HUDEP-2 (cell line): ENCODE measurements around the gene FAM24A.
A peak's percentile ranks its signal among the peaks of the same experiment; 100 is the strongest.
"Not testable (repeated sequence)": the region's sequence is repeated elsewhere in the genome, so short reads cannot be mapped to it uniquely, and the experiment has no call there.

ENCODE experiments used
- DNase-seq, 76 experiments: peaks; one replicate each; lab custom pipeline; 2025; ENCODE audit not compliant: unreplicated experiment in 76 of 76; lab: John Stamatoyannopoulos, UW

FAM24A gene

GRCh38 chr10:122910310-122910709 lies at the start of gene FAM24A:
TSS of gene FAM24A (plus strand) at chr10:122910610. CDS start at chr10:122911635, 1,025 bp downstream.
- no peak for DNase-seq

- DNase-seq: peak in 6 of 76 experiments; percentile 11 to 40 (median 24)
Measured at GRCh38 chr10:122861711-122862161, 48.7 kb upstream of the FAM24A start.

DNA sequence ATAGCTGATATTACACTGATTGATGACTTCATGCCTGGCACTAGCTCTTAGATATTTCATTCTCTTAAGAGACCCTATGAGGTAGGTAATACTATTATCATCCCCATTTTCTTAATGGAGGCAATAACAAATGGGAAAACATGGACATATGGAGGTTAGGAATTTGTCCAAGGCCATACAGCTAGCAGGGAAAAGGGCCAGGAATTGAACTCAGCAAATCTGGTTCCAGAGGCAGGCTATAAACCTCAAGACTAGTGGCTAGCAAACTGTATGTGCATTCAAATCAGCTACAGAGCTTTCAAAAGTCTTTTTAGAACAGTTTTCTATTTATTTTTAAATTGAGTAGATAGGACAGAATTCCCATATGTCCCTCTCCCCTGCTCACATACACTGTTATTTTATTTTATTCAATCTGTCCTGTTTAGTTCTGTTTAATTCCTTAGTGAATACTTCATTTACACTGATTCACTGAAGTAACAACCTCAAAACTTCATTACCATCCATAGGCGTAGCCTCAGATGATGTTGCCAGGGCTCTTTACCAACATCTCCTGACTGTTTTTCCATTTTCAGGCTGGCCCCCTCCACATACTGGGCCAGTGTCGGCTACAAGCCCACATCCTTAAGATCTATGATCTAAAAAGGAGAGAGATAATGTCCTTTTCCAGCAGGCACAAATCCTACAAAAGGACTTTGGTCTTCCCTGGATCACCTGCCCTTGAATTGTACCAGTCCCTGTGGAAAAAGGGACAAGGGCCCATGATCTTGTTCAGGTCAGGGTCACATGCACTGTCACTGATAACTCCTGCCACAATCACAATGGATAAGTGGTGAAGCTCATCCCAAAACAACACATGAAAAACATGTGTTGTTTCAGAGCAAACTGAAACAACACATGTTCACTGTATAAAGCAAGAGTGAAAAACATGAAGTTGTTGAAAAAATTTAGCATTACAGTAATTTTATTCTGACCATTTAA lies 46.9 kb upstream of the FAM24A start:
- DNase-seq: no peak

GRCh38 chr10:122864194-122864592 lies 46.2 kb upstream of the FAM24A start:
- no peak for DNase-seq

DNA sequence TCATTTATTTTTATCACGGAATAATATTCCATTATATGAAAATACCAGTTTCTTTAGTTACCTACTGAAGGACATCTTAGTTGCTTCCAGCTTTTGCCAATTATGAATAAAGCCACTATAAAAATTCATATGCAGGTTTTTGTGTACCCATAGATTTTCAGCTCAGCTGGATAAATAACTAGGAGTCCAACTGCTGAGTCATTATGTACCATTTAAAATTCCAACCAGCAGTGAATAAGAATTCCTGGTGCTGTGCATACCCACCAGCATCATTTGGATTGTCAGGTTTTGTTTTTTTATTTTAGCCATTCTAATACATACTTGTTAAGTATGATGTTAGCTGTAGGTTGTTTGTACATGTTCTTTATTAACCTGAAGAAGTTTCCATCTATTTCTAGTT lies 45.5 kb upstream of the FAM24A start:
- DNase-seq: no peak

DNA sequence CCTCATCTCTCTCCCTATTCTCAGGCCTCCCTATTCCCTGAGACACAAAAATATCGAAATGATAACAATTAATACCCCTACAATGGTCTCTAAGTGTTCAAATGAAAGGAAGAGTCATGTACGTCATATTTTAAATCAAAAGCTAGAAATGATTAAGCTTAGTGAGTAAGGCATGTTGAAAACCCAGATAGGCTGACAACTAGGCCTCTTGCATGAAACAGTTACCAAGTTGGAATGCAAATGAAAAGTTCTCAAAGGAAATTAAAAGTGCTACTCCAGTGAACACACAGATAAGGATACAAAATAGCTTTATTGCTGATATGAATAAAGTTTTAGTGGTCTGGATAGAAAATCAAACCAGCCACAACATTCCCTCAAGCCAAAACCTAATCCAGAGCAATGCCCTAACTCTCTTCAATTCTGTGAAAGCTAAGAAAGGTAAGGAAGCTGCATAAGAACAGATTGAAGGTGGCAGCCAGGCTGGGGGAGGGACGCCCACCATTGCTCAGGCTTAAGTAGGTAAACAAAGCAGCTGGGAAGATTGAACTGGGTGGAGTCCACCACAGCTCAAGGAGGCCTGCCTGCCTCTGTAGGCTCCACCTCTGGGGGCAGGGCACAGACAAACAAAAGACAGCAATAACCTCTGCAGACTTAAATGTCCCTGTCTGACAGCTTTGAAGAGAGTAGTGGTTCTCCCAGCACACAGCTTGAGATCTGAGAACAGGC lies 43.5 kb upstream of the FAM24A start:
- DNase-seq: peak in 1 of 76 experiments; percentile 4

GRCh38 chr10:122868768-122869167 lies 41.6 kb upstream of the FAM24A start:
- not testable (repeated sequence) for DNase-seq

DNA sequence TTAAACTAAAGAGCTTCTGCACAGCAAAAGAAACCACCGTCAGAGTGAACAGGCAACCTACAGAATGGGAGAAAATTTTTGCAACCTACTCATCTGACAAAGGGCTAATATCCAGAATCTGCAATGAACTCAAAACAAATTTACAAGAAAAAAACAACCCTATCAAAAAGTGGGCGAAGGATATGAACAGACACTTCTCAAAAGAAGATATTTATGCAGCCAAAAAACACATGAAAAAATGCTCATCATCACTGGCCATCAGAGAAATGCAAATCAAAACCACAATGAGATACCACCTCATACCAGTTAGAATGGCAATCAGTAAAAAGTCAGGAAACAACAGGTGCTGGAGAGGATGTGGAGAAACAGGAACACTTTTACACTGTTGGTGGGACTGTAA lies 38.5 kb upstream of the FAM24A start:
- DNase-seq: not testable (repeated sequence)

GRCh38 chr10:122875843-122876466 lies 34.5 kb upstream of the FAM24A start:
- peak in 2 of 76 experiments; percentile 10 to 16 for DNase-seq

- DNase-seq: no peak
Measured at GRCh38 chr10:122876467-122876855, 33.9 kb upstream of the FAM24A start.

DNA sequence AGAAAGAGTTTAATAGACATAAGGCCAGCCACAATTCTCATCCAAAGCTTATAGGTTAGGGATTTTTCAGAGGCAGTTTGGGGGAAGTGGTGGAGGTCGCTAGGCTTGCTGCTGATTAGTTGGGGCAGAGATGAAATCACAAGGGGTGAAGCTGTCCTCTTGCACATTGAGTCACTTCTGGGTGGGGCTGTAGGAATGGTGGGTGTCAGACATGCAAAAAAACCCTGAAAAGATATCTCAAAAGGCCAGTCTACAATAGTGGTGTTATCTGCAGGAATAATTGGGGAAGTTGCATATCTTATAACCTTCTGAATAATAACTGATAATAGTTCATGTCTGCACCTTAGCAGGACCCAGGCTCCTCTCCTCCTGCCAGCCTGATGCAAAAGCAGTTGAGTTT lies 33.1 kb upstream of the FAM24A start:
- DNase-seq: peak in 69 of 76 experiments; percentile 7 to 90 (median 59)

- DNase-seq: peak in 3 of 76 experiments; percentile 33 to 51 (median 38)
Measured at GRCh38 chr10:122878799-122879338, 31.5 kb upstream of the FAM24A start.

DNA sequence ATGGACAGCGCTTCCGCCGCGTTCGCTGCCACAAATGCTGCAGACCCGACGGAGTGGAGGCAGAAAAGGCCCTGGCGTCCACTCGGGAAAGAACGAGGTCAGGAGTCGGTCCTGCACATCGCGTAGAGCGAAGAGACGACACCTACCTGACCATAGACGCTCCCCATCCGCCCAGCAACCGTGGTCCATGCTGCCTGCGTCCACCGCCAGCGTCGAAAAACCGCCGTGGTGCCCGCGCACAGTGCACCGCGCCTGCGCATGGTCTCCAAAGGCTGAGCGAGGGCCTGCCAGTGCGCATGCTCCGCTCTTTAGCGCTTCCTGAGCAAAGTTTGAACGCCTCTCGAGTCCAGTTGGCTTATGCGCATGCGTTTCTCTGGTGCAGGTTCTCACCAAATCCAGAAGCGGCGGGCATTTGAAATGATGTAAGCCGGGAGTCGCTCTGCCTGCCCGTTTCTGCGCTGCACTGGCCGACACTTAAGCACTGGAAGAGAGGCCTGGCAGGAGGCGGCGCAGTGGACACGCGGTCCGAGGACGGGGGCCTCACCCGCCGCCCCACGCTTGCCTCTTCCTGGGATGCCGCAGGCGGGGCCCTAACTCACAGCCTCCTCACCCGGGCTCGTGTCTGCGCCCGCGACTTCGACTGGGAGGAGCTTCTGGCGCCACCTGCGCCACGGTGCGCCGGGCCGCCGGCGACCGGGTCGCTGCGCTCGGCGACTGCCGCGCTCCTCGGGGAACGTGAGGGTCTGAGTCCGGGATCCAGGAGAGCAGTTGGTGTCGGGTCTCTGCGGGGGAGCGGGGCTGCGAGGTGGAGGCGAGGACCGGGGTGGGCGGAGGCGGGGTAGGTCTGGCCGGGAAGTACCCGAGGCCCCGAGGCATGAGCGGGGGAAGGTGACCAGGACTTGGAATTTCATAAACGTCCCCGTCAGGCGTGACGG lies 30.8 kb upstream of the FAM24A start, which contains the start of gene FAM24B:
Gene FAM24B (minus strand): TSS at position 243 of the 935 bp plus-strand sequence. CDS start 29,066 bp downstream, outside the sequence.
- DNase-seq: peak; percentile 43 to 97 (median 92)

GRCh38 chr10:122882766-122883165 lies 27.6 kb upstream of the FAM24A start:
- peak in 16 of 76 experiments; percentile 1 to 51 (median 25) for DNase-seq

- no peak for DNase-seq
Measured at GRCh38 chr10:122884166-122884565, 26.2 kb upstream of the FAM24A start.

DNA sequence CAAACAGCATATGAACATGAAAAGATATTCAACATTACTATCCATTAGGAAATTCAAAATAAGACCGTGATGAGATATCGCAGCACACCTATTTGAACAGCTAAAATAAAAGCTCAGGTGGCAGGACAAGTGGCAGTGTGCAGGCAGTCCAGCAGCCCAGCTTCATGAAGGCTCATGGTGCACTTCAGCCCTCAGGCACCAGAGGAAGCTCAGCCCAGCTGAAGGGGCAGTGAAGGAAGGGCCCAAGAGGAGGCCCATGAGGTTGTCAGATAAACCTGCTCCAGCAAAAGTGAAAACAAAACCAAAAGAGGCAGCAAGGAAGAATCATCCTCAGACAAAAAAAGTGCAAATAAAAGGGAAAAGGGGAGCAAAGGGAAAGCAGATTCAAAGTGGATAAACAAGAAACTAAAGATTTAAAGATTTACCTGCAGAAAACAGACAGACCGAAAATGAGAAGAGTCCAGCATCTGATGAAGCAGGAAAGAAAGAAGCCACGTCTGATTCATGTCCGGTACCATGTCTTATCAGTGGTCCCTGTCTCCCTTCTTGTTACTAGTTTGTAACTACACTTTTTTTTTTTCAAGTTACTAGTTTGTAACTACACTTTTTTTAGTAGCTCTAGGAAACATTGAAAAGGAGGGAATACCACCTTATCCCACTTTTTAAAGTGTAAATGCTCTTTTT lies 16.0 kb upstream of the FAM24A start:
- peak in 2 of 76 experiments; percentile 2 to 17 for DNase-seq

DNA sequence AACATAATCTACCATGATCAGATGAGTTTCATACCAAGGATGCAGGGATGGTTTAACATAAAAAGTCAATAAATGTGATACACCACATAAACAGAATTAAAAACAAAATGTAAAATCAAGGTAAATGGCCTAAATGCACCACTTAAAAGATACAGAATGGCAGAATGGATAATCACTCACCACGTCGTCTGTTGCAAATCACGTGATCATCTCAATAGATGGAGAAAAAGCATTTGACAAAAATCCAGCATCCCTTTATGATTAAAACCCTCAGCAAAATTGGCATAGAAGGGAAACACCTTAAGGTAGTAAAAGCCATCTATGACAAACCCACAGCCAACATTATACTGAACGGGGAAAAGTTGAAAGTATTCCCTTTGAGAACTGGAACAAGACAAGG lies 6.5 kb upstream of the FAM24A start:
- DNase-seq: not testable (repeated sequence)

DNA sequence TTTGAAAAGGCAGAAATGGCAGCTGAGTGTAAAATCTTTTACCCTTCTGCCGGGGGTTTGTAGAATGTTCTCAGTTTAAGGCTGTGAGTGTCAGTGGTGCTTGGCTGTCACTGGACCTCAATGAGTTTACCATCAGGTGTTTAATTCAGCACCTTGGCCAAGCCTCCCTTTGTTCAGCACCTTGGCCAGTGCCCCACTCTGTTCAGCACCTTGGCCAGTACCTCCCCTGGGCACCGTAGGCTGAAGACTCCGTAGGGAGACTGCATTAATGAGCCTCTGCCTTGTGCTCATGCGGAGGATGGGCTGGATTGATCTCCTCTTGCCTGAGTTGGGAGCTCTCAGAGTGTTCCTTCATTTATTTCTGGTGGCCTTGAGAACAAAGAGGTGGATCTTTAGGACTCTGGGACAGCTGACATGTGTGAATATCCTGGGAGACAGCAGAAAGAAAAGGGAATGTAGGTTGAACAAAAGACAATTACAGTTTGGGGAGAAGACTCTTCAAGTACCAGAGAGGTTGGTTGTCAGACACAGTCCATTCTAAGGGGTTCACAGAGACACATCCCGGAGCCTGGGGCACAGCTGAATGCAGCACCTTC lies 1.6 kb downstream of the FAM24A start:
- peak in 60 of 76 experiments; percentile 2 to 69 (median 34) for DNase-seq
